Measurements from ENCODE around the gene MAD2L1BP.

Gene MAD2L1BP

GRCh38 chr6:43683708-43684455 is 48.2 kb downstream of the MAD2L1BP start:
- no peak for DNase-seq (ENCODE audit: low spot score)

GRCh38 chr6:43687079-43687436 is 51.4 kb downstream of the MAD2L1BP start:
- DNase-seq (ENCODE audit: low spot score), result no peak

GRCh38 chr6:43687437-43688347 is 52.1 kb downstream of the MAD2L1BP start, which contains the start of gene MRPS18A:
Gene MRPS18A (minus strand): TSS chr6:43687791. CDS start chr6:43687779, 12 bp downstream.
- DNase-seq (ENCODE audit: low spot score), result peak; percentile 77

- no peak for DNase-seq (ENCODE audit: low spot score)
Measured at GRCh38 chr6:43689421-43689820, 53.8 kb downstream of the MAD2L1BP start.
